GM06990 (cell line): ENCODE data around the gene CPED1.

Source experiments
- DNase-seq: peaks from one replicate; pipeline ENCODE4 v3.0.0-alpha.2; 2011; ENCODE audit not compliant: insufficient read length; ENCODE audit errors: extremely low read depth
- H3K27me3 ChIP-seq: replicated peaks from 2 replicates; pipeline ENCODE4 v1.6.0; 2011; ENCODE audit warnings: low read length; ENCODE audit not compliant: control insufficient read depth, insufficient read depth
- H3K36me3 ChIP-seq: 2 replicates; pipeline ENCODE4 v1.5.1; 2011; ENCODE audit warnings: low read length; ENCODE audit not compliant: control insufficient read depth, insufficient read depth
- H3K4me3 ChIP-seq: replicated peaks from 2 replicates; pipeline ENCODE4 v1.5.1; 2011; ENCODE audit warnings: low read depth, mild to moderate bottlenecking, control low read depth, low read length
- CTCF ChIP-seq: IDR thresholded peaks from 2 replicates; pipeline ENCODE4 v1.5.1; 2011; ENCODE audit warnings: low read length, control low read depth, mild to moderate bottlenecking, inconsistent platforms; ENCODE audit not compliant: insufficient read depth, poor library complexity, severe bottlenecking

CPED1 gene

GRCh38 chr7:120991161-120991560, 2.6 kb downstream of the CPED1 start:
- Histone ChIP-seq H3K4me3 (no peak overlapping the region), H3K36me3 (no peaks in the 10 kb centered on the region), H3K27me3 (peaks cover 4% of the 10 kb centered on the region)
- TF ChIP-seq CTCF: no peak
- DNase-seq: no peak

GRCh38 chr7:120991581-120991980, 3.1 kb downstream of the CPED1 start:
- no peaks in the 10 kb centered on the region for H3K36me3 ChIP-seq
- no peak for TF ChIP-seq CTCF
- peaks cover 4% of the 10 kb centered on the region for H3K27me3 ChIP-seq
- DNase-seq: no peak
- H3K4me3 ChIP-seq: no peak overlapping the region

- DNase-seq: no peak
- Histone ChIP-seq H3K27me3 (peaks cover 4% of the 10 kb centered on the region), H3K36me3 (no peaks in the 10 kb centered on the region), H3K4me3 (no peak overlapping the region)
- TF ChIP-seq CTCF: no peak
Observed at GRCh38 chr7:120992272-120992964, 3.9 kb downstream of the CPED1 start.

GRCh38 chr7:120992965-120993494, 4.5 kb downstream of the CPED1 start:
- H3K4me3 ChIP-seq: no peak overlapping the region
- no peak for DNase-seq

GRCh38 chr7:120993553-120994191, 5.2 kb downstream of the CPED1 start:
- DNase-seq: no peak
- no peaks in the 10 kb centered on the region for H3K36me3 ChIP-seq
- no peak for TF ChIP-seq CTCF
- H3K4me3 ChIP-seq: no peak overlapping the region
- H3K27me3 ChIP-seq: peaks cover 4% of the 10 kb centered on the region

More at GRCh38 chr7:120992965-120993494, 4.5 kb downstream of the CPED1 start:
- Histone ChIP-seq H3K27me3 (peaks cover 4% of the 10 kb centered on the region), H3K36me3 (no peaks in the 10 kb centered on the region)
- TF ChIP-seq CTCF: no peak
